Right lobe of liver (tissue), 6 donors: ENCODE results near the gene ACIN1. TPM values are rescaled to one million over a fixed set of nuclear protein-coding genes. Genes with fewer than 3 reads are reported as not detected.

Source experiments
- ATAC-seq, 4 donors: fragments of 200-7000 bp; cut with Tn5 transposase; one replicate each; pipeline ENCODE4 v1.9.1; 2020; ENCODE audit warnings: mild to moderate bottlenecking in 4 of 4, moderate library complexity in 4 of 4
- DNase-seq, 3 donors: peaks; one replicate each; pipeline ENCODE4 v3.0.0-alpha.2; 2020
- H3K27ac ChIP-seq, 3 donors: fragments of 200-600 bp; one replicate each; pipeline ENCODE4 v1.8.0; 2022
- H3K27me3 ChIP-seq, 2 donors: fragments of 200-600 bp; one replicate each; pipeline ENCODE4 v1.8.0; 2022
- H3K36me3 ChIP-seq, 4 donors: fragments of 200-600 bp; sonication (generic) in 1 of 4; one replicate each; pipeline versions ENCODE4 v1.5.1 to v1.8.0; 2017 to 2022; ENCODE audit warnings: control low read depth in 1 of 4
- H3K4me1 ChIP-seq, 4 donors: fragments of 200-600 bp; sonication (generic) in 1 of 4; one replicate each; pipeline versions ENCODE4 v1.5.1 to v1.8.0; 2017 to 2022; ENCODE audit warnings: control low read depth in 1 of 4
- H3K4me3 ChIP-seq, 3 donors: fragments of 200-600 bp; one replicate each; pipeline ENCODE4 v1.8.0; 2022
- H3K9me3 ChIP-seq, 4 donors: fragments of 200-600 bp; sonication (generic) in 1 of 4; one replicate each; pipeline versions ENCODE4 v1.5.1 to v1.8.0; 2017 to 2022; ENCODE audit warnings: control low read depth in 1 of 4
- CTCF ChIP-seq, 4 donors: fragments of 200-600 bp in 3 of 4; fragments of 450-650 bp in 1 of 4; IDR thresholded peaks; one replicate each; pipeline versions ENCODE4 v1.5.1 to v1.8.0; 2016 to 2022; ENCODE audit warnings: antibody characterized with exemption in 4 of 4, mild to moderate bottlenecking in 2 of 4
- POLR2A ChIP-seq: fragments of 450-650 bp; IDR thresholded peaks from one replicate; pipeline ENCODE4 v1.6.1; 2017; ENCODE audit warnings: antibody characterized with exemption, mild to moderate bottlenecking
- WGBS: methylation state at CpG from one replicate; pipeline ENCODE4 v1.1.6; 2018; ENCODE audit warnings: low coverage, low lambda C conversion rate; ENCODE audit not compliant: insufficient coverage; ENCODE audit errors: missing lambda C conversion rate; 5-methylcytosine and 5-hydroxymethylcytosine counted together
- intact Hi-C, 2 donors: fragments of 100-400 bp; cut with DNase I; formaldehyde crosslinking; loops; one replicate each; pipeline versions ENCODE4 v1.11.2 to v1.14.1; 2022
- total RNA-seq, 6 experiments: library from RNA; depleted of rRNA in 2 of 6; stranded (reverse); fragments of >200 nt in 2 of 6; fragmentation: NEBNext Ultra II Directional in 3 of 6; extraction: Animal tissue kit (Norgen Biotek cat#: 25700) in 3 of 6; gene quantifications; one replicate each; pipeline versions ENCODE4 v1.1.0 to v1.2.4, GENCODE V29; 2016 to 2023
- donor health status: DM: no; HTN: yes; CAD: no.
- donor health status: DM: no; HTN: no; CAD: no.
- donor health status: DM: no; HTN: no; CAD: no.
- donor health status: DM: no; HTN: yes; CAD: no.
- donor health status: DM: no; HTN: yes; CAD: no.

ACIN1 gene
- total RNA-seq, 6 experiments from 2014 or later, result 40.5 to 66.1 (median 52.9) TPM

GRCh38 chr14:23122086-23122485 lies 27.1 kb upstream of the ACIN1 start:
- WGBS, result 79% methylated on average over 6 of the region's 6 CpGs
- H3K36me3 ChIP-seq, result no peaks in the 10 kb centered on the region
- no peaks in the 10 kb centered on the region for H3K4me1 ChIP-seq
- no peak overlapping the region for H3K27ac ChIP-seq
- TF ChIP-seq POLR2A, result no peak
- TF ChIP-seq CTCF (IDR thresholded peaks at IDR 0.05), result no peak
- no peaks in the 10 kb centered on the region for H3K9me3 ChIP-seq
- H3K4me3 ChIP-seq, result no peak overlapping the region
- DNase-seq (no peak), ATAC-seq (no peak)
- H3K27me3 ChIP-seq, result no peaks in the 10 kb centered on the region
- intact Hi-C loops, result loop anchor here in 1 of 2 donors (10.0 kb wide), 1 partner anchor 263 kb away; no protein-coding TSS in a partner anchor

- intact Hi-C loops, result loop anchor here in 1 of 2 donors (10.0 kb wide), 1 partner anchor 263 kb away; no protein-coding TSS in a partner anchor
Observed at GRCh38 chr14:23121361-23121771, 26.4 kb upstream of the ACIN1 start.

GRCh38 chr14:23120541-23121251 lies 25.8 kb upstream of the ACIN1 start:
- H3K27me3 ChIP-seq, result no peaks in the 10 kb centered on the region
- intact Hi-C loops, result loop anchor here in 1 of 2 donors (10.0 kb wide), 1 partner anchor 264 kb away; no protein-coding TSS in a partner anchor
- H3K4me1 ChIP-seq, result no peaks in the 10 kb centered on the region
- WGBS, result 15% methylated on average over 9 of the region's 9 CpGs
- H3K36me3 ChIP-seq, result no peaks in the 10 kb centered on the region
- peak; percentile 89 to 91 (median 90) for DNase-seq
- H3K27ac ChIP-seq, result no peak overlapping the region
- H3K4me3 ChIP-seq, result no peak overlapping the region
- TF ChIP-seq POLR2A, result no peak
- TF ChIP-seq CTCF (IDR thresholded peaks at IDR 0.05), result peak; percentile 100
- no peaks in the 10 kb centered on the region for H3K9me3 ChIP-seq
- peak; percentile 96 to 99 (median 98) for ATAC-seq

More at GRCh38 chr14:23121361-23121771, 26.4 kb upstream of the ACIN1 start:
- no peaks in the 10 kb centered on the region for H3K27me3 ChIP-seq
- H3K4me1 ChIP-seq, result no peaks in the 10 kb centered on the region
- no peak overlapping the region for H3K4me3 ChIP-seq
- TF ChIP-seq CTCF (IDR thresholded peaks at IDR 0.05) (no peak), POLR2A (no peak)
- 24% methylated on average over 6 of the region's 6 CpGs for WGBS
- H3K36me3 ChIP-seq, result no peaks in the 10 kb centered on the region
- peak; percentile 39 to 47 (median 46) for ATAC-seq
- peak in 1 of 3 donors; percentile 55 for DNase-seq
- H3K9me3 ChIP-seq, result no peaks in the 10 kb centered on the region
- no peak overlapping the region for H3K27ac ChIP-seq

GRCh38 chr14:23119363-23120327 lies 24.7 kb upstream of the ACIN1 start:
- 50% methylated on average over 8 of the region's 16 CpGs for WGBS
- H3K4me1 ChIP-seq, result no peaks in the 10 kb centered on the region
- no peak overlapping the region for H3K27ac ChIP-seq
- H3K4me3 ChIP-seq, result no peak overlapping the region
- ATAC-seq (no peak), DNase-seq (no peak)
- intact Hi-C loops, result loop anchor here in 1 of 2 donors (5.0 to 10.0 kb wide), 2 partner anchors 68 to 265 kb away; no protein-coding TSS in a partner anchor
- H3K36me3 ChIP-seq, result no peaks in the 10 kb centered on the region
- TF ChIP-seq CTCF (IDR thresholded peaks at IDR 0.05), result no peak
- no peak for TF ChIP-seq POLR2A
- H3K27me3 ChIP-seq, result no peaks in the 10 kb centered on the region
- no peaks in the 10 kb centered on the region for H3K9me3 ChIP-seq
